IPS-20b (cell line): Measurements from ENCODE around the gene SUGP2.

ENCODE experiments used
- H3K27ac ChIP-seq: one replicate; pipeline ENCODE4 v1.5.1; 2013; ENCODE audit warnings: low read length
- H3K27me3 ChIP-seq: 2 replicates; pipeline ENCODE4 v1.6.1; 2013; ENCODE audit warnings: mild to moderate bottlenecking, low read length, inconsistent platforms; ENCODE audit not compliant: insufficient read depth
- H3K36me3 ChIP-seq: 2 replicates; pipeline ENCODE4 v1.6.1; 2013; ENCODE audit warnings: low read depth, mild to moderate bottlenecking, inconsistent platforms, low read length, moderate library complexity; ENCODE audit not compliant: insufficient read depth
- H3K4me1 ChIP-seq: 2 replicates; pipeline ENCODE4 v1.6.1; 2013; ENCODE audit warnings: mild to moderate bottlenecking, control low read depth, inconsistent platforms, low read length, moderate library complexity; ENCODE audit not compliant: insufficient read depth
- H3K4me3 ChIP-seq: 2 replicates; pipeline ENCODE4 v1.5.1; 2013; ENCODE audit warnings: mild to moderate bottlenecking, low read length, inconsistent platforms
- H3K9ac ChIP-seq: 2 replicates; pipeline ENCODE4 v1.6.1; 2013; ENCODE audit warnings: low read depth, mild to moderate bottlenecking, inconsistent platforms, low read length, moderate library complexity
- H3K9me3 ChIP-seq: 2 replicates; pipeline ENCODE4 v1.6.1; 2013; ENCODE audit warnings: mild to moderate bottlenecking, low read depth, low read length, inconsistent platforms; ENCODE audit not compliant: insufficient read depth

SUGP2 gene

GRCh38 chr19:19033426-19034203 lies at the start of gene SUGP2, which contains the start of gene ARMC6:
TSS of gene SUGP2 (minus strand) at chr19:19033517. CDS start at chr19:19031071, 2,446 bp downstream.
TSS of gene ARMC6 (plus strand) at chr19:19033603. CDS start at chr19:19034210, 607 bp downstream.
- H3K27ac ChIP-seq: peak within 1 kb of the TSS; percentile 83
- H3K4me1 ChIP-seq: 0 out of 2 replicates have a peak, but pooled peaks cover 3% of the 10 kb centered on the region
- H3K36me3 ChIP-seq: peaks cover 56% of the 10 kb centered on the region
- H3K9ac ChIP-seq: peak within 1 kb of the TSS; percentile 93; the same call in 1 of the 2 replicates
- H3K27me3 ChIP-seq: no peaks in the 10 kb centered on the region
- peak within 1 kb of the TSS; percentile 92 for H3K4me3 ChIP-seq
- H3K9me3 ChIP-seq: peaks cover 8% of the 10 kb centered on the region

GRCh38 chr19:19081642-19082151 lies 48.4 kb upstream of the SUGP2 start:
- no peaks in the 10 kb centered on the region for H3K4me1 ChIP-seq
- peaks cover 28% of the 10 kb centered on the region for H3K27me3 ChIP-seq
- H3K27ac ChIP-seq: no peak overlapping the region
- no peaks in the 10 kb centered on the region for H3K36me3 ChIP-seq
- no peak overlapping the region for H3K4me3 ChIP-seq
- no peak overlapping the region for H3K9ac ChIP-seq
- no peaks in the 10 kb centered on the region for H3K9me3 ChIP-seq

GRCh38 chr19:19079571-19079970 lies 46.3 kb upstream of the SUGP2 start:
- H3K9ac ChIP-seq: no peak overlapping the region
- H3K27ac ChIP-seq: no peak overlapping the region
- H3K27me3 ChIP-seq: peaks cover 47% of the 10 kb centered on the region
- no peaks in the 10 kb centered on the region for H3K4me1 ChIP-seq
- H3K9me3 ChIP-seq: no peaks in the 10 kb centered on the region
- no peaks in the 10 kb centered on the region for H3K36me3 ChIP-seq
- no peak overlapping the region for H3K4me3 ChIP-seq

- H3K27me3 ChIP-seq: peaks cover 55% of the 10 kb centered on the region
- H3K4me3 ChIP-seq: no peak overlapping the region
- H3K27ac ChIP-seq: no peak overlapping the region
- H3K4me1 ChIP-seq: no peaks in the 10 kb centered on the region
- no peak overlapping the region for H3K9ac ChIP-seq
- H3K9me3 ChIP-seq: no peaks in the 10 kb centered on the region
- no peaks in the 10 kb centered on the region for H3K36me3 ChIP-seq
Observed at GRCh38 chr19:19078801-19079200, 45.5 kb upstream of the SUGP2 start.

GRCh38 chr19:19077103-19077502 lies 43.8 kb upstream of the SUGP2 start:
- H3K9me3 ChIP-seq: no peaks in the 10 kb centered on the region
- no peak overlapping the region for H3K27ac ChIP-seq
- no peak overlapping the region for H3K9ac ChIP-seq
- H3K36me3 ChIP-seq: no peaks in the 10 kb centered on the region
- no peak overlapping the region for H3K4me3 ChIP-seq
- H3K4me1 ChIP-seq: no peaks in the 10 kb centered on the region
- H3K27me3 ChIP-seq: peaks cover 63% of the 10 kb centered on the region

GRCh38 chr19:19076476-19076875 lies 43.2 kb upstream of the SUGP2 start:
- H3K9ac ChIP-seq: no peak overlapping the region
- no peak overlapping the region for H3K27ac ChIP-seq
- no peaks in the 10 kb centered on the region for H3K36me3 ChIP-seq
- peaks cover 63% of the 10 kb centered on the region for H3K27me3 ChIP-seq
- no peaks in the 10 kb centered on the region for H3K9me3 ChIP-seq
- no peak overlapping the region for H3K4me3 ChIP-seq
- no peaks in the 10 kb centered on the region for H3K4me1 ChIP-seq

- Histone ChIP-seq H3K27ac (no peak overlapping the region), H3K36me3 (no peaks in the 10 kb centered on the region), H3K9me3 (no peaks in the 10 kb centered on the region), H3K4me3 (no peak overlapping the region), H3K27me3 (peaks cover 70% of the 10 kb centered on the region), H3K9ac (no peak overlapping the region), H3K4me1 (no peaks in the 10 kb centered on the region)
Observed at GRCh38 chr19:19075126-19075525, 41.8 kb upstream of the SUGP2 start.

- Histone ChIP-seq H3K9me3 (no peaks in the 10 kb centered on the region), H3K9ac (no peak overlapping the region), H3K27ac (no peak overlapping the region), H3K4me3 (no peak overlapping the region), H3K36me3 (no peaks in the 10 kb centered on the region), H3K4me1 (no peaks in the 10 kb centered on the region), H3K27me3 (peaks cover 72% of the 10 kb centered on the region)
Observed at GRCh38 chr19:19074196-19074882, 41.0 kb upstream of the SUGP2 start.

- Histone ChIP-seq H3K27ac (no peak overlapping the region), H3K9me3 (no peaks in the 10 kb centered on the region), H3K36me3 (no peaks in the 10 kb centered on the region), H3K4me3 (no peak overlapping the region), H3K9ac (no peak overlapping the region), H3K4me1 (no peaks in the 10 kb centered on the region), H3K27me3 (peaks cover 77% of the 10 kb centered on the region)
Observed at GRCh38 chr19:19071897-19072296, 38.6 kb upstream of the SUGP2 start.

GRCh38 chr19:19068659-19069654 lies 35.6 kb upstream of the SUGP2 start:
- Histone ChIP-seq H3K36me3 (no peaks in the 10 kb centered on the region), H3K4me1 (peaks cover 4% of the 10 kb centered on the region), H3K27me3 (peaks cover 79% of the 10 kb centered on the region), H3K9me3 (no peaks in the 10 kb centered on the region), H3K9ac (no peak overlapping the region), H3K27ac (no peak overlapping the region), H3K4me3 (no peak overlapping the region)
